Posterior vena cava (tissue), 2 donors: ENCODE results near the gene TMEM150B. TPM values are rescaled to one million over a fixed set of nuclear protein-coding genes. Genes with fewer than 3 reads are reported as not detected.
A peak's percentile ranks its signal among the peaks of the same experiment; 100 is the strongest.

Experiments used
- DNase-seq: peaks from one replicate; pipeline ENCODE4 v3.0.0-alpha.2; 2020; ENCODE audit warnings: low spot score
- intact Hi-C, 2 donors: fragments of 100-400 bp; cut with DNase I; formaldehyde crosslinking; loops; one replicate each; pipeline versions ENCODE4 v1.14.1 to v1.14.2; 2022 to 2023
- total RNA-seq, 2 donors: library from RNA; stranded (reverse); fragmentation: NEBNext Ultra II Directional; extraction: Animal tissue kit (Norgen Biotek cat#: 25700); gene quantifications; one replicate each; pipeline ENCODE4 v1.2.1, GENCODE V29; 2021
- donor health status: DM: yes; HTN: yes; CAD: no.
- donor health status: DM: yes; HTN: yes; CAD: no.

The TMEM150B gene
- total RNA-seq, 2 donors from 2014 or later = 1.9 to 5.4 TPM

DNA sequence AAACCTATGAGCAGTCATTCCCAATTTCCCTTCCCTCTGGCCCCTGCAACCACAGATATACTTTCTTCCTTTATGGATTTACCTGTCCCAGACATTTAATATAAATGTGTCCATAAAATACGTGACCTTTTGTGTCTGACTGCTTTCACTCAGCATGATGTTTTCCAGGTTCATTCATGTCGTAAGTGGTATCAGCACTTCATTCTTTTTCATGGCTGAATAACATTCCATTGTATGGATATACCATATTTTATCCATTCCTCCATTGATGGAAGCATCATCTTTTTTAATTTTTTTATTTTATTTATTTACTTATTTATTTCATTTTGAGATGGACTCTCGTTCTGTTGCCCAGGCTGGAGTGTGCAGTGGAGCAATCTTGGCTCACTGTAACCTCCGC lies 58.3 kb downstream of the TMEM150B start:
- intact Hi-C loops = no loop called here
- no peak for DNase-seq

DNA sequence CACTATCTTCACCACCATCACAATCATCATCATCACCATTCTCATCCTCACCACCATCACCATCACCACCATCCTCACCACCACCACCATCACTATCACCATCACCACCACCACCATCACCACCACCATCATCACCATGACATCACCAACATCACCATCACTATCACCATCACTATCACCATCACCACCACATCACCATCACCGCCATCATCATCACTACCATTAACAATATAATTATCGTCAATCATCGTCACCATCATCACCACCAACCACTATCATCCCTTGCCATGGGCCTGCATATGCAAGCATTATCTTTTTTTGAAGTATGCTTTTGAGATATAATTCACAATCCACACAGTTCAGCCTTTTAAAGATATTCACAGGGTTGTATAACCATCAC lies 58.7 kb downstream of the TMEM150B start:
- intact Hi-C loops = no loop called here
- no peak for DNase-seq

DNA sequence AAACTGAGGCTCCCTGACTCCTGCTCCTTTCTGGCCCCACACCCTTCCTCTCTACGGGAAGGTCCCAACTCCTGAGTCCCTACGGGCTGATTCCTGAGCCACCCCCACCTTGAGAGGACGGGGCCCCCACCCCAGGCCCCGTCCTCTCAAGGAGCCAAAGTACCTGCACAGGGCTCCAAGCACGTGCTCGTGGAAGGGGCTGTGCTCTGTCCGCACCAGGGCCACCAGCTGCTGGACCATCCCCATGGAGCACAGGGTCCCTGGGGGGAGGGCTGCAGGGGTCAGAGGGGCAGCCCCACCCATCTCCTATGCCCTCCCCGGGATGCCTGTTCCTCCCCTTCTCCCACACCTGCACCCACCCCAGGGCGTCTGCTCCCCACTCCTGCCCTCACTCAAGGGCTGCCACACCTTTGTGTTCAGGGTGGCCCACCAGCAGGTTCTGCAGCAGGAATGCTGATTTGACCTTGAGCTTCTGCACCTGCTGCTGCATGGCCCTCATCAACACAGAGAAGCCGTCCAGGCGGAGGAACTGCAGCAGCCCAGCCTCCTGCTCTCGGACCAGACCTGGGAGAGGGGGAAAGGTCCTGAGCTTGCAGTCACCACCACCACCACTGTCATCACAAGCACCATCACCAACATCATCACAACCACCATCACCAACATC lies 59.3 kb downstream of the TMEM150B start:
- DNase-seq = no peak
- intact Hi-C loops = no loop called here

DNA sequence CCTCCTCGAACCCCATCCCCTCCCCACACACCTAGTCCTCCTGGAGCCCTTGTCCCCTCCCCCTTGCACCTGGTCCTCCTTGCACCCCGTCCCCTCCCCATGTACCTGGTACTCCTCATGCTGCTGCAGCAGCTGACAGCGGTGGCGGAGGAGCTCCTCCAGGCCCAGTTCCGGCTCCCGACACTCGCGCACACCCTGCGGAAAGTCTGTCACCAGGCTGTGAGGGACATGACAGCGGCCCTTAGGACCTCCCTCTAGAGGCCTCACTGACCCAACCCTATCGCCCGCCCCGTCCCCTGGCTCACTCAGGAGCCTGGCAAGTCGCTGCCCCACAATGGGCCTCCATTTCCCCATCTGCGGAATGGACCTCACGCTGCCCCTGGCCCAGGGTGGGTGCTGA lies 60.0 kb downstream of the TMEM150B start:
- intact Hi-C loops = no loop called here
- peak; percentile 69 for DNase-seq

DNA sequence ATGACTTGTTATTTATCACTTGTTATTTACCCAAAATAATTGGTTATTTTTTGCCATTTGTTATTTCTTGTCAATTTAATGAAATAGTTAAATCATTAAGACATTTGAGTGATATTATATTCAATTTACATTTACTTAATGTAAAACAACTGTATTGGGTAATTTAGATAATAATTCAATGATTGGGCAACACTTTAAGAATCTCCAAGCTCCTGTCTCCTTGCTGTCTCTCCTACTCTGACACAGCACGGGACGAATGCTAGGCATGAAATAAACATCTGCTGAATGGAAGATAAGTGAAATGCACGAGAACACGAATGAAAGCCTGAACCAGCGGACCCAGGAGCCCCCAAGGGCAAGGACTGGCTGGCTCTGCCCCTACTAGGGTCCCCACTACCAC lies 60.6 kb downstream of the TMEM150B start:
- no peak for DNase-seq
- intact Hi-C loops = no loop called here

Other genes starting within 250 kb of the TMEM150B start
- gene EPS8L1, start 249.5 kb downstream of the TMEM150B start, total RNA-seq = 1 to 10 TPM in 1 of 2 donors, under 1 TPM in 1; 0.38 to 2.1 TPM
- gene PPP1R12C, start 207.7 kb downstream of the TMEM150B start, total RNA-seq = 100 to 1,000 TPM; 207 to 252 TPM
- not detected for gene TNNT1, start 176.1 kb downstream of the TMEM150B start, total RNA-seq
- gene TNNI3, start 167.6 kb downstream of the TMEM150B start, total RNA-seq = not detected
- not detected for gene DNAAF3, start 158.7 kb downstream of the TMEM150B start, total RNA-seq
- not detected for gene SYT5, start 145.1 kb downstream of the TMEM150B start, total RNA-seq
- 1 to 10 TPM in 1 of 2 donors, under 1 TPM in 1; 0.81 to 1.6 TPM for gene PTPRH, start 115.8 kb downstream of the TMEM150B start, total RNA-seq
- 1 to 10 TPM; 1.6 to 1.7 TPM for gene TMEM86B, start 96.6 kb downstream of the TMEM150B start, total RNA-seq
- 10 to 100 TPM; 40.6 to 46.0 TPM for gene PPP6R1, start 66.3 kb downstream of the TMEM150B start, total RNA-seq
- gene HSPBP1, start 45.2 kb downstream of the TMEM150B start, total RNA-seq = 10 to 100 TPM; 19.8 to 20.1 TPM
- gene BRSK1, start 41.3 kb downstream of the TMEM150B start, total RNA-seq = 1 to 10 TPM; 7.2 to 9.2 TPM
- gene KMT5C, start 14.5 kb upstream of the TMEM150B start, total RNA-seq = 1 to 10 TPM; 3.9 to 6.3 TPM
- 1 to 10 TPM in 1 of 2 donors, not detected in 1; 1.3 TPM for gene COX6B2, start 29.4 kb upstream of the TMEM150B start, total RNA-seq
- not detected for gene GARIN5B, start 37.9 kb upstream of the TMEM150B start, total RNA-seq
- not detected for gene IL11, start 45.1 kb upstream of the TMEM150B start, total RNA-seq
- gene TMEM190, start 51.5 kb upstream of the TMEM150B start, total RNA-seq = not detected
- gene TMEM238, start 59.0 kb upstream of the TMEM150B start, total RNA-seq = under 1 TPM; 0.69 to 0.90 TPM
- 1,000 to 10,000 TPM in 1 of 2 donors, 100 to 1,000 TPM in 1; 882 to 1,056 TPM for gene RPL28, start 60.6 kb upstream of the TMEM150B start, total RNA-seq
- gene UBE2S, start 82.4 kb upstream of the TMEM150B start, total RNA-seq = 10 to 100 TPM; 17.6 to 23.3 TPM
- not detected for gene SHISA7, start 118.0 kb upstream of the TMEM150B start, total RNA-seq
- gene ISOC2, start 136.3 kb upstream of the TMEM150B start, total RNA-seq = 10 to 100 TPM; 23.1 to 25.1 TPM
- gene C19orf85, start 139.4 kb upstream of the TMEM150B start, total RNA-seq = not detected
- gene ZNF628, start 151.3 kb upstream of the TMEM150B start, total RNA-seq = 1 to 10 TPM; 5.7 to 7.9 TPM
- 10 to 100 TPM; 15.8 to 16.3 TPM for gene NAT14, start 159.8 kb upstream of the TMEM150B start, total RNA-seq
- gene SSC5D, start 163.1 kb upstream of the TMEM150B start, total RNA-seq = 10 to 100 TPM; 32.4 to 40.6 TPM
- not detected for gene SBK2, start 211.8 kb upstream of the TMEM150B start, total RNA-seq
- gene SBK3, start 220.2 kb upstream of the TMEM150B start, total RNA-seq = not detected